ENCODE results near the gene NFATC3.
"Not testable (repeated sequence)": the region's sequence is repeated elsewhere in the genome, so short reads cannot be mapped to it uniquely, and the experiment has no call there.

The NFATC3 gene

GRCh38 chr16:68134644-68135043 lies 49.5 kb downstream of the NFATC3 start:
- Histone ChIP-seq H3K27ac (ENCODE audit: low read depth in 2 of 2, low read length in 2 of 2) (no peak overlapping the region), H3K27me3 (ENCODE audit: control insufficient read depth in 2 of 2, insufficient read depth in 2 of 2, low read length in 2 of 2) (no peaks in the 10 kb centered on the region), H3K9me3 (ENCODE audit: control insufficient read depth in 2 of 2, low read length in 2 of 2) (no peaks in the 10 kb centered on the region), H3K9ac (ENCODE audit: low read depth in 1 of 2, low read length in 2 of 2) (no peak overlapping the region), H3K4me1 (ENCODE audit: control insufficient read depth in 2 of 2, insufficient read depth in 2 of 2, low read length in 2 of 2) (no peaks in the 10 kb centered on the region), H3K36me3 (ENCODE audit: control insufficient read depth in 2 of 2, insufficient read depth in 2 of 2, low read length in 2 of 2) (peaks cover 0 to 3% of the 10 kb centered on the region in 2 donors), H3K4me3 (ENCODE audit: low read length in 2 of 2) (no peak overlapping the region)

GRCh38 chr16:68136515-68136914 lies 51.3 kb downstream of the NFATC3 start:
- H3K27ac ChIP-seq (ENCODE audit: low read depth in 2 of 2, low read length in 2 of 2), result no peak overlapping the region
- no peak overlapping the region for H3K4me3 ChIP-seq (ENCODE audit: low read length in 2 of 2)
- H3K27me3 ChIP-seq (ENCODE audit: control insufficient read depth in 2 of 2, insufficient read depth in 2 of 2, low read length in 2 of 2), result no peaks in the 10 kb centered on the region
- no peaks in the 10 kb centered on the region for H3K9me3 ChIP-seq (ENCODE audit: control insufficient read depth in 2 of 2, low read length in 2 of 2)
- H3K36me3 ChIP-seq (ENCODE audit: control insufficient read depth in 2 of 2, insufficient read depth in 2 of 2, low read length in 2 of 2), result peaks cover 0 to 3% of the 10 kb centered on the region in 2 donors
- H3K9ac ChIP-seq (ENCODE audit: low read depth in 1 of 2, low read length in 2 of 2), result no peak overlapping the region
- no peaks in the 10 kb centered on the region for H3K4me1 ChIP-seq (ENCODE audit: control insufficient read depth in 2 of 2, insufficient read depth in 2 of 2, low read length in 2 of 2)

- H3K4me1 ChIP-seq (ENCODE audit: control insufficient read depth in 2 of 2, insufficient read depth in 2 of 2, low read length in 2 of 2), result peaks cover 0 to 3% of the 10 kb centered on the region in 2 donors
- H3K27ac ChIP-seq (ENCODE audit: low read depth in 2 of 2, low read length in 2 of 2), result no peak overlapping the region
- no peak overlapping the region for H3K4me3 ChIP-seq (ENCODE audit: low read length in 2 of 2)
- H3K36me3 ChIP-seq (ENCODE audit: control insufficient read depth in 2 of 2, insufficient read depth in 2 of 2, low read length in 2 of 2), result no peaks in the 10 kb centered on the region
- no peak overlapping the region for H3K9ac ChIP-seq (ENCODE audit: low read depth in 1 of 2, low read length in 2 of 2)
- H3K9me3 ChIP-seq (ENCODE audit: control insufficient read depth in 2 of 2, low read length in 2 of 2), result no peaks in the 10 kb centered on the region
- H3K27me3 ChIP-seq (ENCODE audit: control insufficient read depth in 2 of 2, insufficient read depth in 2 of 2, low read length in 2 of 2), result no peaks in the 10 kb centered on the region
These were observed 58.8 kb downstream of the NFATC3 start for GRCh38 chr16:68144008-68144407.

- Histone ChIP-seq H3K4me1 (ENCODE audit: control insufficient read depth in 2 of 2, insufficient read depth in 2 of 2, low read length in 2 of 2) (peaks cover 0 to 3% of the 10 kb centered on the region in 2 donors), H3K9ac (ENCODE audit: low read depth in 1 of 2, low read length in 2 of 2) (no peak overlapping the region), H3K9me3 (ENCODE audit: control insufficient read depth in 2 of 2, low read length in 2 of 2) (no peaks in the 10 kb centered on the region), H3K27me3 (ENCODE audit: control insufficient read depth in 2 of 2, insufficient read depth in 2 of 2, low read length in 2 of 2) (no peaks in the 10 kb centered on the region), H3K36me3 (ENCODE audit: control insufficient read depth in 2 of 2, insufficient read depth in 2 of 2, low read length in 2 of 2) (no peaks in the 10 kb centered on the region), H3K4me3 (ENCODE audit: low read length in 2 of 2) (no peak overlapping the region), H3K27ac (ENCODE audit: low read depth in 2 of 2, low read length in 2 of 2) (no peak overlapping the region)
These were observed 61.4 kb downstream of the NFATC3 start for GRCh38 chr16:68146585-68146984.

GRCh38 chr16:68147444-68147843 lies 62.3 kb downstream of the NFATC3 start:
- no peaks in the 10 kb centered on the region for H3K27me3 ChIP-seq (ENCODE audit: control insufficient read depth in 2 of 2, insufficient read depth in 2 of 2, low read length in 2 of 2)
- H3K36me3 ChIP-seq (ENCODE audit: control insufficient read depth in 2 of 2, insufficient read depth in 2 of 2, low read length in 2 of 2), result no peaks in the 10 kb centered on the region
- no peaks in the 10 kb centered on the region for H3K9me3 ChIP-seq (ENCODE audit: control insufficient read depth in 2 of 2, low read length in 2 of 2)
- H3K27ac ChIP-seq (ENCODE audit: low read depth in 2 of 2, low read length in 2 of 2), result no peak overlapping the region
- no peak overlapping the region for H3K4me3 ChIP-seq (ENCODE audit: low read length in 2 of 2)
- no peak overlapping the region for H3K9ac ChIP-seq (ENCODE audit: low read depth in 1 of 2, low read length in 2 of 2)
- peaks cover 0 to 3% of the 10 kb centered on the region in 2 donors for H3K4me1 ChIP-seq (ENCODE audit: control insufficient read depth in 2 of 2, insufficient read depth in 2 of 2, low read length in 2 of 2)

- Histone ChIP-seq H3K9ac (ENCODE audit: low read depth in 1 of 2, low read length in 2 of 2) (no peak overlapping the region), H3K36me3 (ENCODE audit: control insufficient read depth in 2 of 2, insufficient read depth in 2 of 2, low read length in 2 of 2) (no peaks in the 10 kb centered on the region), H3K27ac (ENCODE audit: low read depth in 2 of 2, low read length in 2 of 2) (no peak overlapping the region), H3K27me3 (ENCODE audit: control insufficient read depth in 2 of 2, insufficient read depth in 2 of 2, low read length in 2 of 2) (no peaks in the 10 kb centered on the region), H3K4me1 (ENCODE audit: control insufficient read depth in 2 of 2, insufficient read depth in 2 of 2, low read length in 2 of 2) (peaks cover 0 to 3% of the 10 kb centered on the region in 2 donors), H3K4me3 (ENCODE audit: low read length in 2 of 2) (no peak overlapping the region), H3K9me3 (ENCODE audit: control insufficient read depth in 2 of 2, low read length in 2 of 2) (no peaks in the 10 kb centered on the region)
These were observed 64.4 kb downstream of the NFATC3 start for GRCh38 chr16:68149596-68149995.

- Histone ChIP-seq H3K27ac (ENCODE audit: low read depth in 2 of 2, low read length in 2 of 2) (no peak overlapping the region), H3K9ac (ENCODE audit: low read depth in 1 of 2, low read length in 2 of 2) (no peak overlapping the region), H3K9me3 (ENCODE audit: control insufficient read depth in 2 of 2, low read length in 2 of 2) (no peaks in the 10 kb centered on the region), H3K4me1 (ENCODE audit: control insufficient read depth in 2 of 2, insufficient read depth in 2 of 2, low read length in 2 of 2) (no peaks in the 10 kb centered on the region), H3K36me3 (ENCODE audit: control insufficient read depth in 2 of 2, insufficient read depth in 2 of 2, low read length in 2 of 2) (peaks cover 2 to 9% of the 10 kb centered on the region in 2 donors), H3K27me3 (ENCODE audit: control insufficient read depth in 2 of 2, insufficient read depth in 2 of 2, low read length in 2 of 2) (no peaks in the 10 kb centered on the region), H3K4me3 (ENCODE audit: low read length in 2 of 2) (no peak overlapping the region)
These were observed 70.3 kb downstream of the NFATC3 start for GRCh38 chr16:68155425-68155824.

- H3K36me3 ChIP-seq (ENCODE audit: control insufficient read depth in 2 of 2, insufficient read depth in 2 of 2, low read length in 2 of 2), result peaks cover 3 to 14% of the 10 kb centered on the region in 2 donors
- no peak overlapping the region for H3K4me3 ChIP-seq (ENCODE audit: low read length in 2 of 2)
- H3K27me3 ChIP-seq (ENCODE audit: control insufficient read depth in 2 of 2, insufficient read depth in 2 of 2, low read length in 2 of 2), result no peaks in the 10 kb centered on the region
- no peaks in the 10 kb centered on the region for H3K4me1 ChIP-seq (ENCODE audit: control insufficient read depth in 2 of 2, insufficient read depth in 2 of 2, low read length in 2 of 2)
- H3K9me3 ChIP-seq (ENCODE audit: control insufficient read depth in 2 of 2, low read length in 2 of 2), result no peaks in the 10 kb centered on the region
- H3K27ac ChIP-seq (ENCODE audit: low read depth in 2 of 2, low read length in 2 of 2), result no peak overlapping the region
- no peak overlapping the region for H3K9ac ChIP-seq (ENCODE audit: low read depth in 1 of 2, low read length in 2 of 2)
These were observed 77.2 kb downstream of the NFATC3 start for GRCh38 chr16:68162413-68162812.

- H3K9me3 ChIP-seq (ENCODE audit: control insufficient read depth in 2 of 2, low read length in 2 of 2); H3K27ac ChIP-seq (ENCODE audit: low read depth in 2 of 2, low read length in 2 of 2); H3K4me1 ChIP-seq (ENCODE audit: control insufficient read depth in 2 of 2, insufficient read depth in 2 of 2, low read length in 2 of 2); H3K27me3 ChIP-seq (ENCODE audit: control insufficient read depth in 2 of 2, insufficient read depth in 2 of 2, low read length in 2 of 2); H3K4me3 ChIP-seq (ENCODE audit: low read length in 2 of 2); H3K9ac ChIP-seq (ENCODE audit: low read depth in 1 of 2, low read length in 2 of 2): not testable (repeated sequence)
- H3K36me3 ChIP-seq (ENCODE audit: control insufficient read depth in 2 of 2, insufficient read depth in 2 of 2, low read length in 2 of 2), result peaks cover 3 to 14% of the 10 kb centered on the region in 2 donors
These were observed 78.1 kb downstream of the NFATC3 start for GRCh38 chr16:68163275-68163674.

GRCh38 chr16:68166264-68166663 lies 81.1 kb downstream of the NFATC3 start:
- H3K9me3 ChIP-seq (ENCODE audit: control insufficient read depth in 2 of 2, low read length in 2 of 2), result no peaks in the 10 kb centered on the region
- no peak overlapping the region for H3K27ac ChIP-seq (ENCODE audit: low read depth in 2 of 2, low read length in 2 of 2)
- H3K36me3 ChIP-seq (ENCODE audit: control insufficient read depth in 2 of 2, insufficient read depth in 2 of 2, low read length in 2 of 2), result peaks cover 3 to 5% of the 10 kb centered on the region in 2 donors
- no peaks in the 10 kb centered on the region for H3K27me3 ChIP-seq (ENCODE audit: control insufficient read depth in 2 of 2, insufficient read depth in 2 of 2, low read length in 2 of 2)
- H3K9ac ChIP-seq (ENCODE audit: low read depth in 1 of 2, low read length in 2 of 2), result no peak overlapping the region
- H3K4me3 ChIP-seq (ENCODE audit: low read length in 2 of 2), result no peak overlapping the region
- H3K4me1 ChIP-seq (ENCODE audit: control insufficient read depth in 2 of 2, insufficient read depth in 2 of 2, low read length in 2 of 2), result no peaks in the 10 kb centered on the region

GRCh38 chr16:68179196-68179795 lies 94.1 kb downstream of the NFATC3 start:
- H3K36me3 ChIP-seq (ENCODE audit: control insufficient read depth in 2 of 2, insufficient read depth in 2 of 2, low read length in 2 of 2), result peaks cover 20 to 24% of the 10 kb centered on the region in 2 donors
- H3K27me3 ChIP-seq (ENCODE audit: control insufficient read depth in 2 of 2, insufficient read depth in 2 of 2, low read length in 2 of 2), result no peaks in the 10 kb centered on the region
- H3K4me1 ChIP-seq (ENCODE audit: control insufficient read depth in 2 of 2, insufficient read depth in 2 of 2, low read length in 2 of 2), result no peaks in the 10 kb centered on the region
- no peak overlapping the region for H3K27ac ChIP-seq (ENCODE audit: low read depth in 2 of 2, low read length in 2 of 2)
- no peaks in the 10 kb centered on the region for H3K9me3 ChIP-seq (ENCODE audit: control insufficient read depth in 2 of 2, low read length in 2 of 2)
- H3K4me3 ChIP-seq (ENCODE audit: low read length in 2 of 2), result no peak overlapping the region
- H3K9ac ChIP-seq (ENCODE audit: low read depth in 1 of 2, low read length in 2 of 2), result no peak overlapping the region

Measured in mucosa of rectum (tissue), 2 donors.